Right atrium auricular region (tissue), 2 donors: ENCODE measurements around the gene FBXO42. TPM values are rescaled to one million over a fixed set of nuclear protein-coding genes. Genes with fewer than 3 reads are reported as not detected.

ENCODE experiments used
- DNase-seq: peaks from one replicate; pipeline ENCODE4 v3.0.0-alpha.2; 2019; ENCODE audit warnings: low spot score
- H3K27ac ChIP-seq, 2 donors: fragments of 200-600 bp; sonication (generic); 1 replicate in 1 of 2; 2 replicates in 1 of 2; pipeline ENCODE4 v1.5.1; 2016 to 2019
- H3K27me3 ChIP-seq, 2 donors: fragments of 200-600 bp; sonication (generic); one replicate each; pipeline versions ENCODE4 v1.5.1 to v1.6.0; 2017 to 2019
- H3K36me3 ChIP-seq: fragments of 200-600 bp; sonication (generic); one replicate; pipeline ENCODE4 v1.5.1; 2016
- H3K4me1 ChIP-seq, 2 donors: fragments of 200-600 bp; sonication (generic); one replicate each; pipeline versions ENCODE4 v1.5.1 to v1.6.0; 2017 to 2019
- H3K4me3 ChIP-seq, 2 donors: fragments of 200-600 bp; sonication (generic); 1 replicate in 1 of 2; 2 replicates in 1 of 2; pipeline ENCODE4 v1.5.1; 2017 to 2019; ENCODE audit warnings: mild to moderate bottlenecking in 1 of 2, moderate library complexity in 1 of 2
- H3K9me3 ChIP-seq, 2 donors: fragments of 200-600 bp; sonication (generic); one replicate each; pipeline ENCODE4 v1.5.1; 2019
- total RNA-seq, 2 donors: library from RNA; depleted of rRNA; stranded (reverse); fragments of >200 nt; gene quantifications; one replicate each; pipeline ENCODE4 v1.1.0, GENCODE V29; 2016
- TF ChIP-seq, protein P1 (sequence below), 2 donors: fragments of 200-600 bp; sonication (generic); IDR thresholded peaks; one replicate each; pipeline ENCODE4 v1.5.1; 2019; ENCODE audit warnings: antibody characterized with exemption in 2 of 2

Gene FBXO42
- total RNA-seq, 2 donors from 2014 or later: 11.9 to 16.5 TPM

DNA sequence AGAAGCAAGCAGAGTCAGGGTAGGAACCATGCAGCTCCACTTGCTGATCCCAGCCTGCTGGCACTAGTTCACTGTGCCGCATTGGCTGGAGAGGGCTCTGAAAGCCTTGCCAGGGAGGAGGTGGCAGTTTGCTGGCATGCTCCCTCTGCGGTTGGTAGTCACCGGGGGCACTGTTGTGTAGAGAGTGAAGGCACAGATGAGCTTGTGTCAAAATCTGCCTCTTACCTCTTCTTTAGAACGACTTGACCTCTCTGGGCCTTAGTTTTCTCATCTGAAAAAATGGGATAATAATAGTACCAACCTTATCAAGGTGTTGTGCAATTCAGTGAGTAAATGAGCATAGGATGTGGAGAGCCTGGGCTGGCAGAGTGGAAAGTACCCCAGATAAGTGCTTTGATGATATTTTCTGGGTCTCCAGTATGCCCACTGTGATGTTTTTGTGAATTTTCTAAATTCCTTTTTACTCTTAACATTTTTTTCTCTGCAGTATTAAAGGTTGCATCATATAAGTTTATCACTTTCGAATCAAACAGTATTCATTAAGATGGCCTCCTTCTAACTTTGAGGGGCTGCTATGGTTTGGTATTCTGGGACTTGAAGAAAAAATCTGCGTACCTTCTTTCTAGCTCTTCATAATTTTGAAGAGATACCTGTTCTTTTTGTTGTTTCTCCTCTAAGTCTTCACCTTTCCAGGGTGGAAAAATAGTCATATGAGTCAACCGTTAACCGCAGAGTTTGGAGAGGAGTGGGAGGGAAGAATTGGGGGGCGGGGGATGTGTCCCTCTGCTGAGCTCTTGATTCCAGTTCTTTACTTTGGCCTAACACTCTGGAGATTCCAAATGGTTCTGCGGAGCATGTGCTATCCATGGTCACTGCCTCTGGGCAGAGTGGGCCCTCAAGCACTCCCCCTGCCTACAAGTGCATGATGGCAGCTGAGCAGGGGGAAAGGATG, 41.6 kb upstream of the FBXO42 start:
- peaks cover 0 to 57% of the 10 kb centered on the region in 2 donors for H3K4me1 ChIP-seq
- H3K27me3 ChIP-seq: no peaks in the 10 kb centered on the region
- no peak for DNase-seq
- no peak overlapping the region for H3K27ac ChIP-seq
- TF ChIP-seq, protein P1, sequence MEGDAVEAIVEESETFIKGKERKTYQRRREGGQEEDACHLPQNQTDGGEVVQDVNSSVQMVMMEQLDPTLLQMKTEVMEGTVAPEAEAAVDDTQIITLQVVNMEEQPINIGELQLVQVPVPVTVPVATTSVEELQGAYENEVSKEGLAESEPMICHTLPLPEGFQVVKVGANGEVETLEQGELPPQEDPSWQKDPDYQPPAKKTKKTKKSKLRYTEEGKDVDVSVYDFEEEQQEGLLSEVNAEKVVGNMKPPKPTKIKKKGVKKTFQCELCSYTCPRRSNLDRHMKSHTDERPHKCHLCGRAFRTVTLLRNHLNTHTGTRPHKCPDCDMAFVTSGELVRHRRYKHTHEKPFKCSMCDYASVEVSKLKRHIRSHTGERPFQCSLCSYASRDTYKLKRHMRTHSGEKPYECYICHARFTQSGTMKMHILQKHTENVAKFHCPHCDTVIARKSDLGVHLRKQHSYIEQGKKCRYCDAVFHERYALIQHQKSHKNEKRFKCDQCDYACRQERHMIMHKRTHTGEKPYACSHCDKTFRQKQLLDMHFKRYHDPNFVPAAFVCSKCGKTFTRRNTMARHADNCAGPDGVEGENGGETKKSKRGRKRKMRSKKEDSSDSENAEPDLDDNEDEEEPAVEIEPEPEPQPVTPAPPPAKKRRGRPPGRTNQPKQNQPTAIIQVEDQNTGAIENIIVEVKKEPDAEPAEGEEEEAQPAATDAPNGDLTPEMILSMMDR (IDR thresholded peaks at IDR 0.05): no peak
- peaks cover 38% of the 10 kb centered on the region for H3K36me3 ChIP-seq
- no peak overlapping the region for H3K4me3 ChIP-seq
- H3K9me3 ChIP-seq: no peaks in the 10 kb centered on the region

GRCh38 chr1:16392740-16393569, 40.7 kb upstream of the FBXO42 start:
- peaks cover 38% of the 10 kb centered on the region for H3K36me3 ChIP-seq

DNA sequence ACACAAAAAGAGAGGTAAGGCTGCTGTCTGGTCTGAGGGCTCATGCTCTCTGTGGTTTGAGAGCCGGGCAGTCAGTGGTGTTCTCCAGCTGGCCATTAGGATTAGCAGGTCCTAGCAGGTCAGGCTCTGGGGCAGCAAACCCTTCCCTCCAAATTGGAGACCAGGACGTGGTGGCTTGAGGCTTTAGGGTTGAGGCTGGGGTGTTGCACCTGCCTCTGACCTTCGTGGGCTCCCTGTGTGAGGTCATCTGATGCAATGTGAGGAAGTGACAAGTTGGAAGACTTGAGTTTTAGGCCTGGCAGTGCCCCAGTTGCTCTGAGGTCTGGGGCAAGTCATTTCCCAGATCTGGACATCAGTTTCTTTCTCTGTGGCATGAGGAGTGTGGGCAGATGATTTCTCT, 39.1 kb upstream of the FBXO42 start:
- H3K4me1 ChIP-seq: peaks cover 0 to 69% of the 10 kb centered on the region in 2 donors
- H3K4me3 ChIP-seq: no peak overlapping the region
- peaks cover 31% of the 10 kb centered on the region for H3K36me3 ChIP-seq
- DNase-seq: no peak
- TF ChIP-seq, protein P1 (IDR thresholded peaks at IDR 0.05): no peak
- H3K27ac ChIP-seq: no peak overlapping the region
- H3K27me3 ChIP-seq: no peaks in the 10 kb centered on the region
- no peaks in the 10 kb centered on the region for H3K9me3 ChIP-seq

More at GRCh38 chr1:16392740-16393569, 40.7 kb upstream of the FBXO42 start:
- Histone ChIP-seq H3K27me3 (no peaks in the 10 kb centered on the region), H3K4me1 (peaks cover 0 to 61% of the 10 kb centered on the region in 2 donors), H3K4me3 (no peak overlapping the region), H3K27ac (no peak overlapping the region), H3K9me3 (no peaks in the 10 kb centered on the region)
- DNase-seq: no peak
- TF ChIP-seq, protein P1 (IDR thresholded peaks at IDR 0.05): no peak

- H3K9me3 ChIP-seq: no peaks in the 10 kb centered on the region
- no peaks in the 10 kb centered on the region for H3K27me3 ChIP-seq
- H3K4me3 ChIP-seq: peak overlapping the region in 1 of 2 donors; percentile 31
- H3K4me1 ChIP-seq: peaks cover 0 to 74% of the 10 kb centered on the region in 2 donors
- TF ChIP-seq, protein P1 (IDR thresholded peaks at IDR 0.05): no peak
- H3K27ac ChIP-seq: peak overlapping the region; percentile 68 to 75
- no peaks in the 10 kb centered on the region for H3K36me3 ChIP-seq
- no peak for DNase-seq
These were observed 35.2 kb upstream of the FBXO42 start for GRCh38 chr1:16387201-16388188.
